HG02973 (cell line): ENCODE measurements around the gene FBXO4.
"Not testable (repeated sequence)": the region's sequence is repeated elsewhere in the genome, so short reads cannot be mapped to it uniquely, and the experiment has no call there.

Experiments used
- ATAC-seq: cut with Tn5 transposase; IDR thresholded peaks from one replicate; pipeline ENCODE4 v1.9.1; 2021; ENCODE audit warnings: moderate library complexity; ENCODE audit not compliant: unreplicated experiment

The FBXO4 gene

GRCh38 chr5:41921166-41921565 lies 3.9 kb upstream of the FBXO4 start:
- no peak for ATAC-seq

GRCh38 chr5:41921874-41922273 lies 3.2 kb upstream of the FBXO4 start:
- no peak for ATAC-seq

- no peak for ATAC-seq
Observed at GRCh38 chr5:41924526-41924871, 582 bp upstream of the FBXO4 start.

- ATAC-seq, result peak; percentile 30
Observed at GRCh38 chr5:41925555-41925951, 472 bp downstream of the FBXO4 start.

- no peak for ATAC-seq
Observed at GRCh38 chr5:41927604-41928003, 2.5 kb downstream of the FBXO4 start.

- ATAC-seq, result no peak
Observed at GRCh38 chr5:41929035-41929434, 4.0 kb downstream of the FBXO4 start.

GRCh38 chr5:41932770-41933169 lies 7.7 kb downstream of the FBXO4 start:
- ATAC-seq, result no peak

- no peak for ATAC-seq
Observed at GRCh38 chr5:41935544-41935943, 10.5 kb downstream of the FBXO4 start.

- no peak for ATAC-seq
Observed at GRCh38 chr5:41940641-41941040, 15.6 kb downstream of the FBXO4 start.

- ATAC-seq, result not testable (repeated sequence)
Observed at GRCh38 chr5:41945332-41945955, 20.4 kb downstream of the FBXO4 start.

- ATAC-seq, result no peak
Observed at GRCh38 chr5:41951224-41951623, 26.1 kb downstream of the FBXO4 start.

GRCh38 chr5:41954286-41954685 lies 29.2 kb downstream of the FBXO4 start:
- no peak for ATAC-seq

GRCh38 chr5:41955432-41956024 lies 30.4 kb downstream of the FBXO4 start:
- ATAC-seq, result no peak

GRCh38 chr5:41956943-41957342 lies 31.9 kb downstream of the FBXO4 start:
- ATAC-seq, result no peak

- ATAC-seq, result no peak
Observed at GRCh38 chr5:41960481-41960880, 35.4 kb downstream of the FBXO4 start.

GRCh38 chr5:41961736-41962135 lies 36.7 kb downstream of the FBXO4 start:
- no peak for ATAC-seq

GRCh38 chr5:41962491-41962890 lies 37.4 kb downstream of the FBXO4 start:
- no peak for ATAC-seq

- no peak for ATAC-seq
Observed at GRCh38 chr5:41966401-41967105, 41.5 kb downstream of the FBXO4 start.

- ATAC-seq, result no peak
Observed at GRCh38 chr5:41967401-41967800, 42.3 kb downstream of the FBXO4 start.

GRCh38 chr5:41968153-41968723 lies 43.2 kb downstream of the FBXO4 start:
- no peak for ATAC-seq

GRCh38 chr5:41973087-41973486 lies 48.0 kb downstream of the FBXO4 start:
- ATAC-seq, result no peak

- ATAC-seq, result no peak
Observed at GRCh38 chr5:41973887-41974286, 48.8 kb downstream of the FBXO4 start.
